ENCODE measurements around the gene MAGEA12.
"Not testable (repeated sequence)": the region's sequence is repeated elsewhere in the genome, so short reads cannot be mapped to it uniquely, and the experiment has no call there.

The MAGEA12 gene

DNA sequence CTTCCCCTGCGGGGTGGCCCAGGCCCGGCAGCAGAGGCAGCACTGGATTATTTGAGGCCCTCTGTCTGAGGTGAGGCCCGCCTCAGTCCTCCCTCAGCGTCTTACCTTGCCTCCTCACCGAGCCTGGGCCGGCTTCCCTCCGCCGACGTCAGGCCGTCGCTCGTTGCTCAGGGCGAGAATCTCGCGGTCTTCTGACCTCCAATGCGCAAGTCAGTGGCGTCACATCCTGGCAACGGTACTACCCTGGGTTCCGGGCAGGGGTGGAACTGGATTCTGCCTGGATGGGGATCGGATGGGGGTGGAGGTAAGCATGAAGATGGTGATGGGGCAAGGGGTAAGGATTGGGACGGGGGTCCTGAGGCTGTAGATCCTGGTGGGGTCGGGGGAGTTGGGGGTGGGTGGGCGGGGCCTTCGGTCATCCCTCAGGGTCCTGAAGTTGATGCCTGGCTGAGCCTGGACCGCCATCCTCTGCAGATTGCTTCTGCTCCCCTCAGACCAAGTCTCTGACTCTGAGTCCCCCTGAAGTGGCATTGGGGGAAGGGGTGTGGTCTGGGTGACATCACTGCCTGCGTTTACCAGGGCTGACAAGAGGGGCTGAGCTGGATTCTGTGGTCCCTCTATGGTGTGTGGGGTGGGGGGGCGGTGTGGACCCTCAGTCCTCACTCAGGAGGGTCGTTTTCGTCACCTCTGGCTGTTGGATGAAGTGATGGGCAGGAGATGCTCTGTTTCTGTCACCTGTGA lies 36.2 kb downstream of the MAGEA12 start, which contains the start of gene MAGEA6:
MAGEA6 (minus strand) TSS at position 141 of the 741 bp plus-strand sequence. CDS start 2,039 bp downstream, outside the sequence.
- not testable (repeated sequence) for DNase-seq

DNA sequence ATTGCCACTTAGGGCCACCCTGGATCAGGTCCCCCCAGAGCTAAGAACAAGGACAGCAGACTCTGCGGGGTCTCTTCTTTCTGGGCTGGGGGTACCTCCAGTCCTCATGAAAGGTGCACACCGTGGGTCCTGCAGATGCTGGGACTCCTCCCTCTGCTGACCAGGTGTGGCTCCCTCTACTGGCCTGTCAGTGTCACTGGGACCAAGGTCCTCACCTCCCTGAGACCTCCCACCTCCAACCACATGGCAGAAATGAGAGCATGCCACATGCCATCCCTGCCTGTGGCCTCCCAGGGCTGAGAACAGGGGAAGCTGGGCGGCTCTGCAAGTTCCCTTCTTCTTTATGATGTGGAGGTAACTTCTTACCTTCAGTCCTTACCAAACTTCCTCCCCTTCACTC lies 53.5 kb downstream of the MAGEA12 start:
- DNase-seq, result not testable (repeated sequence)
